Spleen (tissue), 7 donors: ENCODE measurements around the gene TRIM25.

Experiments
- CTCF ChIP-seq, 11 experiments: fragments of 200-600 bp in 7 of 11; fragments of 450-650 bp in 4 of 11; sonication (generic) in 4 of 11; IDR thresholded peaks in 8 of 11; conservative IDR thresholded peaks in 3 of 11; 1 replicate in 7 of 11; 2 replicates in 4 of 11; pipeline versions ENCODE4 v1.4.0 to v1.8.0; 2016 to 2021; ENCODE audit warnings: antibody characterized with exemption in 11 of 11, inconsistent platforms in 4 of 11, mild to moderate bottlenecking in 1 of 11
- POLR2A ChIP-seq, 3 donors: fragments of 450-650 bp; IDR thresholded peaks; one replicate each; pipeline ENCODE4 v1.5.1; 2017; ENCODE audit warnings: antibody characterized with exemption in 3 of 3, mild to moderate bottlenecking in 1 of 3
- POLR2AphosphoS5 ChIP-seq, 3 donors: sonication (generic); formaldehyde crosslinking; IDR thresholded peaks; one replicate each; pipeline ENCODE4 v1.5.1; 2017; ENCODE audit warnings: antibody characterized with exemption in 3 of 3
- donor health status: DM: no; HTN: no; CAD: no; lungs with moderate emphysema.
- donor health status: DM: no; HTN: no; CAD: no.
- donor health status: DM: no; HTN: no; CAD: no.

DNA sequence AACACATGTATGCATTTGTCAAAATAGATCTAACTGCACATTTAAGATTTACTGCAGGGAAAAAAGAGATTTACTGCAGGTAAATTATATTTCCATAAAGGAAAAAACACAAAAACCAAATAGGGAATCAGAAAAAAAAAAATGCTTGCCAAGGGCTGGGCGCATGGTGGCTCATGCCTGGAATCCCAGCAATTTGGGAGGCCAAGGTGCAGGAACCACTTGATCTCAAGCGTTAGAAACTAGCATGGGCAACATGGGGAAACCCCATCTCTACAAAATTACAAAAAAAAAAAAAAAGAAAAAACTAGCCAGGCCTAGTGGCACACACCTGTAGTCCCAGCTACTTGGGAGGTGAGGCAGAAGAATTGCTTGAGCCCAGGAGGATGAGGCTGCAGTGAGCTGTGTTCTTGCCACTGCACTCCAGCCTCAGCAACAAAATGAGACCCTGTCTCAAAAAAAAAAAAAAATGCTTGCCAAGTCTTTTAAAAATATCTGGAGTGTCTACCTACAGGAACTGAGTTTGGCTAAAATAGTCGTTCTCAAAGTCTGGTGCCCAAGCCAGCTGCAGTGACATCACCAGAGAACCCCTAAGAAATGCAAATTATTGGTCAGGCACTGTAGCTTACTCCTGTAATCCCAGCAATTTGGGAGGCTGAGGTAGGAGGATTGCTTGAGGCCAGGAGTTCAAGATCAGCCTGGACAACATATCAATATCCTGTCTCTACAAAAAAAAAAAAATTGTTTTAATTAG lies 17.5 kb downstream of the TRIM25 start:
- TF ChIP-seq CTCF (IDR thresholded peaks at IDR 0.05 in 8 of 11, conservative IDR thresholded peaks at IDR 0.05 in 3 of 11), result no peak
- no peak for TF ChIP-seq POLR2A (IDR thresholded peaks at IDR 0.05)
- TF ChIP-seq POLR2AphosphoS5 (IDR thresholded peaks at IDR 0.05), result no peak
